CD1c-positive myeloid dendritic cell (primary cell): ENCODE data around the gene WBP1L.
"Not testable (repeated sequence)": the region's sequence is repeated elsewhere in the genome, so short reads cannot be mapped to it uniquely, and the experiment has no call there.

Experiments used
- DNase-seq: peaks from one replicate; pipeline ENCODE4 v3.0.0-alpha.2; 2016; ENCODE audit errors: extremely low spot score

WBP1L gene

GRCh38 chr10:102811346-102811745 is 67.6 kb downstream of the WBP1L start:
- no peak for DNase-seq

- peak; percentile 55 for DNase-seq
Observed at GRCh38 chr10:102812231-102812876, 68.6 kb downstream of the WBP1L start.

GRCh38 chr10:102813017-102813541 is 69.3 kb downstream of the WBP1L start:
- DNase-seq = no peak

GRCh38 chr10:102813734-102814452 is 70.1 kb downstream of the WBP1L start:
- DNase-seq = peak; percentile 9

GRCh38 chr10:102814453-102814871 is 70.7 kb downstream of the WBP1L start:
- no peak for DNase-seq

- DNase-seq = peak; percentile 13
Observed at GRCh38 chr10:102814873-102815661, 71.3 kb downstream of the WBP1L start.

GRCh38 chr10:102815790-102816549 is 72.2 kb downstream of the WBP1L start:
- DNase-seq = peak; percentile 59

- no peak for DNase-seq
Observed at GRCh38 chr10:102817175-102817574, 73.4 kb downstream of the WBP1L start.

GRCh38 chr10:102819054-102819453 is 75.3 kb downstream of the WBP1L start:
- peak; percentile 67 for DNase-seq

- DNase-seq = not testable (repeated sequence)
Observed at GRCh38 chr10:102820008-102820407, 76.3 kb downstream of the WBP1L start.

GRCh38 chr10:102822222-102822621 is 78.5 kb downstream of the WBP1L start:
- DNase-seq = no peak

GRCh38 chr10:102824664-102825063 is 80.9 kb downstream of the WBP1L start:
- no peak for DNase-seq

- DNase-seq = no peak
Observed at GRCh38 chr10:102826148-102826796, 82.5 kb downstream of the WBP1L start.

- no peak for DNase-seq
Observed at GRCh38 chr10:102827597-102827975, 83.8 kb downstream of the WBP1L start.

GRCh38 chr10:102831322-102832071 is 87.7 kb downstream of the WBP1L start:
- DNase-seq = no peak

GRCh38 chr10:102832248-102832647 is 88.5 kb downstream of the WBP1L start:
- DNase-seq = no peak

GRCh38 chr10:102832987-102833386 is 89.2 kb downstream of the WBP1L start:
- no peak for DNase-seq

- no peak for DNase-seq
Observed at GRCh38 chr10:102834143-102834542, 90.4 kb downstream of the WBP1L start.

- peak; percentile 82 for DNase-seq
Observed at GRCh38 chr10:102835007-102835482, 91.3 kb downstream of the WBP1L start.

GRCh38 chr10:102837230-102837721 is 93.5 kb downstream of the WBP1L start, which contains the start of gene CYP17A1:
Gene CYP17A1 (minus strand): TSS chr10:102837413. CDS start chr10:102837361, 52 bp downstream.
- no peak for DNase-seq
